GM18951 (cell line): ENCODE measurements around the gene SFMBT2.

Source experiments
- POLR2A ChIP-seq: IDR thresholded peaks from 4 replicates; pipeline ENCODE4 v1.6.1; 2011; ENCODE audit warnings: mild to moderate bottlenecking; ENCODE audit not compliant: insufficient read length, insufficient read depth; ENCODE audit errors: extremely low read depth
- in situ Hi-C: fragments of 300-500 bp; cut with MboI; formaldehyde crosslinking; loops from one replicate; pipeline ENCODE4 v1.12.0; 2022; ENCODE audit warnings: low sequenced_read_pairs, mixed read lengths, inconsistent platforms; ENCODE audit not compliant: unreplicated experiment

SFMBT2 gene

GRCh38 chr10:7417103-7417623, 6.3 kb upstream of the SFMBT2 start:
- TF ChIP-seq POLR2A: no peak
- in situ Hi-C loops: loop anchor here (10.0 to 25.0 kb wide), 3 partner anchors 270 to 492 kb away; no protein-coding TSS in a partner anchor

GRCh38 chr10:7414766-7415165, 3.9 kb upstream of the SFMBT2 start:
- TF ChIP-seq POLR2A: no peak
- in situ Hi-C loops: loop anchor here (10.0 to 25.0 kb wide), 3 partner anchors 273 to 490 kb away; no protein-coding TSS in a partner anchor

GRCh38 chr10:7412928-7413282, 2.1 kb upstream of the SFMBT2 start:
- in situ Hi-C loops: loop anchor here (10.0 to 25.0 kb wide), 3 partner anchors 274 to 488 kb away; no protein-coding TSS in a partner anchor
- TF ChIP-seq POLR2A: no peak

GRCh38 chr10:7412237-7412927, 1.5 kb upstream of the SFMBT2 start:
- TF ChIP-seq POLR2A: no peak
- in situ Hi-C loops: loop anchor here (10.0 to 25.0 kb wide), 3 partner anchors 275 to 488 kb away; no protein-coding TSS in a partner anchor

- in situ Hi-C loops: loop anchor here (10.0 to 25.0 kb wide), 3 partner anchors 276 to 487 kb away; no protein-coding TSS in a partner anchor
- no peak for TF ChIP-seq POLR2A
Measured at GRCh38 chr10:7411671-7412128, 866 bp upstream of the SFMBT2 start.

GRCh38 chr10:7410301-7410861, 453 bp downstream of the SFMBT2 start:
- in situ Hi-C loops: loop anchor here (10.0 to 25.0 kb wide), 3 partner anchors 277 to 486 kb away; no protein-coding TSS in a partner anchor

GRCh38 chr10:7409732-7410168, 1.1 kb downstream of the SFMBT2 start:
- TF ChIP-seq POLR2A: no peak
- in situ Hi-C loops: loop anchor here (10.0 to 25.0 kb wide), 3 partner anchors 278 to 485 kb away; no protein-coding TSS in a partner anchor

More at GRCh38 chr10:7410301-7410861, 453 bp downstream of the SFMBT2 start:
- no peak for TF ChIP-seq POLR2A

- peak; percentile 33 for TF ChIP-seq POLR2A
- in situ Hi-C loops: loop anchor here (25.0 kb wide), 1 partner anchor 278 kb away; no protein-coding TSS in a partner anchor
Measured at GRCh38 chr10:7409045-7409731, 1.6 kb downstream of the SFMBT2 start.

GRCh38 chr10:7408291-7409044, 2.4 kb downstream of the SFMBT2 start:
- in situ Hi-C loops: loop anchor here (25.0 kb wide), 1 partner anchor 279 kb away; no protein-coding TSS in a partner anchor
- no peak for TF ChIP-seq POLR2A

GRCh38 chr10:7407368-7408290, 3.2 kb downstream of the SFMBT2 start:
- in situ Hi-C loops: loop anchor here (25.0 kb wide), 1 partner anchor 280 kb away; no protein-coding TSS in a partner anchor
- TF ChIP-seq POLR2A: peak; percentile 34

- TF ChIP-seq POLR2A: no peak
- in situ Hi-C loops: loop anchor here (25.0 kb wide), 1 partner anchor 280 kb away; no protein-coding TSS in a partner anchor
Measured at GRCh38 chr10:7406712-7407333, 4.0 kb downstream of the SFMBT2 start.
